ENCODE measurements around the gene ARFGAP3.

The ARFGAP3 gene, protein sequence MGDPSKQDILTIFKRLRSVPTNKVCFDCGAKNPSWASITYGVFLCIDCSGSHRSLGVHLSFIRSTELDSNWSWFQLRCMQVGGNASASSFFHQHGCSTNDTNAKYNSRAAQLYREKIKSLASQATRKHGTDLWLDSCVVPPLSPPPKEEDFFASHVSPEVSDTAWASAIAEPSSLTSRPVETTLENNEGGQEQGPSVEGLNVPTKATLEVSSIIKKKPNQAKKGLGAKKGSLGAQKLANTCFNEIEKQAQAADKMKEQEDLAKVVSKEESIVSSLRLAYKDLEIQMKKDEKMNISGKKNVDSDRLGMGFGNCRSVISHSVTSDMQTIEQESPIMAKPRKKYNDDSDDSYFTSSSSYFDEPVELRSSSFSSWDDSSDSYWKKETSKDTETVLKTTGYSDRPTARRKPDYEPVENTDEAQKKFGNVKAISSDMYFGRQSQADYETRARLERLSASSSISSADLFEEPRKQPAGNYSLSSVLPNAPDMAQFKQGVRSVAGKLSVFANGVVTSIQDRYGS

DNA sequence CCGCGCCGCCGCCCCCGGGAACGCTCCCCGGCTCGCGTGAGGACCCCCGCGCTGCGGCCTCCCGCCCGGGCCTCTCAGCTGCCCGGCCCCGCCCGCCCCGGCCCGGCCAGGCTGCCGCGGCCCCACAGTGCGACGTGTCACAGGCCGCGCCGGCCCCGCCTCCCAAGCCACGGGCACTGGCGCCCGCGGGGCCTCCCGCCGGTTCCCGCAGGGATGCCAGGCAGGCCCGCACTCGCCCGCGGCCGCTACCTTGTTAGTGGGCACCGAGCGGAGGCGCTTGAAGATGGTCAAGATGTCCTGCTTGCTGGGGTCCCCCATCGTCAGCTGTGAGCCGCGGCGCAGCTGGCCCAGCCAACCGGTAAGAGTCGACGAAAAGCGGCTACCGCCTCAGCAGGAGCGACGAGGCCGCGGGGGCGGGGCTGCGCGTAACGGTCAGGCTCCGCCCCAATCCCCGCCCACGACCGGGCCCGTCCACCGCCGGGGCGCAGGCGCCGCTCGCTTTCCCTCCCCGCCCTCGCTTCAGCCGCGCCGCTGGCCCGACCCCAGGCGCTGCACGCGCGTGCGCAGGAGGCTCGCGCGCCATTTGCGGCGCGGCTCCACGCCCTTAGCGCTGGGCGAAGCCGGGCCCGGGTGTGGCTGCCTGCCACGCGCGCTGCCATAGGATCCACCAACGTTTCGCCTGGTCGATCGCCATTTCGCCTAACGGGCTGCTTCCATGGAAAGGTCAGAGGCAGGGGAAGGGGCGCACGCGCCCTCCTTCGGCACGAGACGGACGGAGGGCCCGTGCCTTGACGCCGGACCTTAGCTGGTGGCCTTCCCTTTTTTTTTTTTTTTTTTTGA is at the start of gene ARFGAP3:
Gene ARFGAP3 (minus strand): TSS at position 409 of the 840 bp plus-strand sequence. CDS start 91 bp downstream, at position 318.
- DNase-seq (ENCODE audit: low read depth in 2 of 2), result peak; percentile 89 to 97

DNA sequence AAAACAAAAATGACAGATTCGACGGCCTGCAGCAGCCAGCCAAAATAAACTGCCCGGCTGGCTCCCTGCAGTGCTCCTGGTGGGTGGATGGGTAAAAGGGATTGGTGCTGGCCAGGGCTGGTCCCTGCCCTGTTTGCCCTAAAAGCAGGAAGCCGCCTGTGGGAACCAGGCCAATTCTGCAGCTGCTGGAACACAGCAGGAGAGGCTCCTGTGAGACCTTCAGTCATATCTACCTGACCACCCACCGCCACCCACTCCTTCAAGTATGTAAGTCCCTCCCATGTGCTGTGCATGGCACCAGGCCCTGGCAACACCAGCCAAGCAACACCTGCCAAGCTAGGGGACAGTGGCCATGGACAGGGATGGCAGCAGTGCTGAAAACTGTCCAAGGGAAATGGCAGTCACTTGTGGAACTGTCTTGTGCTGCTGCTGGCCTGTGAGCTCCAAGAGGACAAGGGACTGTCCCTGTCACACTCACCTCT is 48.7 kb upstream of the ARFGAP3 start:
- DNase-seq (ENCODE audit: low read depth in 2 of 2), result no peak

DNA sequence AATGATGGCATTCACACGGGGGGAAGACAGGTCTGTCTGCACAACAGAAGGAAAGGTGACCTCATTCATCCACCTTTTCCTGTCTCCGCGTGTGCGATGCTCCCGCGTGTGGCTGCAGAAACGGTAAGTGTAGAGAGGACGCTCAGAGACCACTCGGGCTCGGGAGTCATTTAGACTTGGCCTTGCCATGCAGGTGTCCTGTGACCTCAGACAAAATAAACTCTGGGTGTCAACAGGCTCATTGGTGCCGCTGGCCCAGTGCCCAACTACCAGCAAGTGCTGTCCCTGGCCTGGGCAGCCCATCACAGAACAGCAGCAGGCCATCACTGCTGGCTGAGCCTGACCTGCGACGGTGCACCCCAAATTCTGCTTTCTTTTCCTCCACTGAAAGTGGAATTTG is 48.1 kb upstream of the ARFGAP3 start:
- no peak for DNase-seq (ENCODE audit: low read depth in 2 of 2)

DNA sequence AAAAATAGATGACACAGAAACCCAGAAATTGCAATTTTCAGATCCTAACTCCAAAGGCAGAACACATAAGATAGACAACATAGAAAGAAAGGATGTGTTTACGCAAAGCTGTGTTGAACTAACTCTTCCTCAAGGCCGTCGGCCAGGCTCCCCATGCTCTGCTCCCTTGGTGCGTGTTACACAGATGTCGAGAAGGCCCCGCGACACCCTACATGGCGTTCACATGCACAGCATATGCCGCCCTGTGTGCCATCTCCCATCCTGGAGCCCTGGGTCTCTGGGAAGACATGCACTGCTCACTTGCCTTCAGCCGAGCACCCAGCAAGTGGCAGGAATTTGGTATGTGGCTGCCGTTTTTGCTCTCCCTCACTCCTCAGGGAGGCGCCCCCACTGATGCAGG is 47.0 kb upstream of the ARFGAP3 start:
- no peak for DNase-seq (ENCODE audit: low read depth in 2 of 2)

DNA sequence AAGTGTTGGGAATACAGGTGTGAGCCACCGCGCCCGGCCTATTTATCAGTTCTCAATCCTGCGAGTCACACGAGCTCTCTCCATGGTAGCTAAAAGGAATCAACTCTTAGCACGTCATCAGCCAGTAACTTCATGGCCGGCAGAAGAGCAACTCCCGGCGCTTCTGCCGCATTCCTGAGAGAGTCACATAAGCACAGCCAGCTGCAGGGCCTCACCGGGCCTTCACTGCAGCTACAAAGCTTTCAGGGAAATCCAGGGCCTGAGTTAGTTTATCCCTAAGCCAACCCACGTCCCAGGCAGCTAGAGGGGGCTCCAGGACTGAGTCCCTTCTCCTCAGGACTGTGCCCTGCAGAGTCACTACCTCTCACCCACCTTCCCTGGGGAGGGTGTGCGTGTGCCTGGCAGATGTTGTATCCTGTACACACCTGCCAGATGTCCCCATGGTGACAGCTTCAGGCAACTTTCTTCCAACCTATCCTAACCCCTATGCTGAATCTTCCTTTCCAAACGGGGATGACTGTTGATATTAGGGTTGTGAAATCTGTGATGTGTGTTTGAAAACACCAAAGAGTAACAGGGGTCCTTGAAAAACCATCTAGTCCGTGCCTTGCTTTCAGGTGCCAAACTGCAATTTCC is 45.9 kb upstream of the ARFGAP3 start:
- DNase-seq (ENCODE audit: low read depth in 2 of 2), result no peak

DNA sequence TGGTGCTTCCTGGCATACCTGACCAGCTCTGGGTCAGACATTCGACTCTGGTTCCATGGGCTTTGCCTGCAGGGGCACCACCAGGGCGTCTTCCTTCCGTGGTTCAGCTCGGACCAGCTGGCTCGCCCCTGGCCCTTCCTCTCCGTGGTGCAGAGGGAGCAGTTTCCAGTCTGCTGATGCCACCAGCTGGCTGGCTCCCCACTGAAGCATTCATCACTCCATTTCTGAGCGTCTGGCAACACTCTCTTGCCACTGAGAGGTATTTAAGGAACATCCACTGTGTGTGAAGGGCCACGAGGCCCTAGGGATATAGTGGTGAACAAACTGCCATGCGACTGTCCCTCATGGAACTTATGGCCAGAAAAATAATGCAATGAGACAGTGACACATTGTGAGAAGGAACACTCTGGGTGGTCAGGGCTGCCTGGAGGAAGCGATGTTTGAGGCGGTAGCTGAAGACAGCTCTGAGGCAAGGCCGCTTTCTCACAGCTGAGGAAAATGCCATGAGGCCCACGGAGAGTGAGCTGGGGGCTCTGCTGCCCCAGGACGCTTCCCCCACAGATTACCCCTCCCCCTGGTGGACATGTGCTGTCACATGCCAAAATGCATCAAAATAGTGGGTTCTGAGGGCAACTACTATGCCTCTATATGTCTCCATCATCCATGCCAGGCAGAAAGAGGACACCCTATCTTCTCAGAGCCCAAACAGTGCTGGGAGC is 44.9 kb upstream of the ARFGAP3 start:
- no peak for DNase-seq (ENCODE audit: low read depth in 2 of 2)

DNA sequence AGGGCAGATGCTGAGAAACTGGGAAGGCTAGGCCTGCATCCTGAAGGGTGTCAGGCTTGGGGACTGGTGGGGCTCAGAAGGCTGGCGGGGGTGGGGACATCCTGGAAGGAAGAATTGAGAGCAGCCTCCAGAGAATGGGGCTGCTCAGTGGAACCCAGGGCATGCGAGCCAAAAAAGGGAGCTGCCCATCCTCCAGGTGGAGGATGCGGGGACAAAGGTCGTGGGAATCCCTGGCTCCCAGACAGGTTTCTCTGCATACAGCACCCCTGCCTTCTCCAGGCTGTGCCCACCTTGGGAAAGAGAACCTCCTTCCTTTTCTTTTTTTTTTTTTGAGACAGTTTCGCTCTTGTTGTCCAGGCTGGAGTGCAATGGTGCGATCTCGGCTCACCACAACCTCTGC is 40.9 kb upstream of the ARFGAP3 start:
- no peak for DNase-seq (ENCODE audit: low read depth in 2 of 2)

DNA sequence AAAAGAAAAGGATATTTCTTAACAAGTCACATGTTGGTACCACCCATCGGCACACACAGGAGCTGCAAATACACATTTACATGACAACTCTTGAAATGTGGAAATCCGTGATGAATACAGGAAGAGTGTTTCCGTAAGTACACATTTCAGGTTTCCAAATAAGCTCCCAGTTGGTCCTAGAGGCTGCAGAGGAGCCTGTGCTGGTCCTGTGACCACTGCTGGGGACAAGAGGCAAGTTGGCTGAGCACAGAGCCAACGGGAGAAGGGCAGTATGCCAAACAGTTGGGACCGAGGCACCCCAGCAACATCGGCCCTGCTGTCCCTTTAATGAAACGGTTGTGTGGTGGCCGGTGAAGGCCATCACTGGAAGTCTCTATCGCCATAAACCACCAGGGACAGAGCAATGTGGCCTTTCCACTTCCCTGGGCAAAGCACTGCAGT is 38.5 kb upstream of the ARFGAP3 start:
- no peak for DNase-seq (ENCODE audit: low read depth in 2 of 2)

DNA sequence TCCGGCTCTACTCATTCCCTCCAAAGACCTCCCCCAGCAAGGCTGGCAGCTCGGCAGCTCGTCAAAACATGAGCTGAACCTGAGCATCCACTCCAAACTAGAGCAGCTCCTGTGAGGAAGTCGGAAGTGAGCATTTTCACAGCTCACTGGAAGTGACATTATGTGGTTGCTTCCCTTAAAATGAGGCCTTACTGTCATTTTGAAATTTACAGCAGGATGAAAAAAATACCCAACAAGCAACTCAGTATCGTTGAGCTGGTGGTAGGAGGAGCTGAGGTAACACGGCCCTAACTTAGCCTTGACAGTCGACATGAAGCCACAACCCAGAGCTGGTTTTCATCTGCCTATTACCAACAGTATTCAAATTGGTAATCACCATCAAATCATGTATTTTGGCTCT is 38.0 kb upstream of the ARFGAP3 start:
- no peak for DNase-seq (ENCODE audit: low read depth in 2 of 2)

DNA sequence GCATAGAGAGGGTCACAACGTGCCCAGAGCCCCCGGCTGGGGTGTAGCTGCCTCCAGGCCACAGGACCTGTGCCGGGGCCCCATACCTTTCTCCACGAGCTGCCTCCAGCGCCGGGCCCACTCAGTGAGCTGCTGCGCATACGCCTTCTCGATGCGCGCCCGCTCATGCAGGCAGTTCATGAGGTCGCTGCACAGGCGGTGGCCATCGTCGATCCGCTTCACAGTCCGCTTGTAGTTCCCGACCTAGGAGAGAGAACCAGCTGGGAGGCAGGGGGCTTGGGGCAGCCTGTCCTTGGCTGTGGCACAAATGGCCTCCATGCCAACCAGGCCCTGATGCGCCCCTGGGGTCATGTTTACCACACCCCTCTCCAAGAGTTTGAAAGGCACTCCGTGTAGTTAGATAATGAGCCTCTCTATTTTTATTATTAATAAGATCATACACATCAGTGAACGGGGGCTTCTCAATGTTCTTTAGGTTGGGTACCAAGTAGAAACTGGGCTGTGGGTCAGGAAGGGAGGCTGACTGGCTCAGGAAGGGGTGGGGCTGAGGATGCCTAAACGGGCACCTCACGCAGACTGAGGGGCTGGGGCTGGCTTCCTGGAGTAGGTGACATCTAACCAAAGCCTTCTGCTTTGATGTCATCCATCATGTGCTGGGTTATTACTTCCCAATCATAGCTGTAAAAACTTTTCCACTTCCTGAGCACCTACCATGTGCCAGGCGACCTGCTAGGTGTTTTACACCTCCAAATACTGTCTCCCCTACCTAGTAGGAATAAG is 36.5 kb upstream of the ARFGAP3 start:
- no peak for DNase-seq (ENCODE audit: low read depth in 2 of 2)

DNA sequence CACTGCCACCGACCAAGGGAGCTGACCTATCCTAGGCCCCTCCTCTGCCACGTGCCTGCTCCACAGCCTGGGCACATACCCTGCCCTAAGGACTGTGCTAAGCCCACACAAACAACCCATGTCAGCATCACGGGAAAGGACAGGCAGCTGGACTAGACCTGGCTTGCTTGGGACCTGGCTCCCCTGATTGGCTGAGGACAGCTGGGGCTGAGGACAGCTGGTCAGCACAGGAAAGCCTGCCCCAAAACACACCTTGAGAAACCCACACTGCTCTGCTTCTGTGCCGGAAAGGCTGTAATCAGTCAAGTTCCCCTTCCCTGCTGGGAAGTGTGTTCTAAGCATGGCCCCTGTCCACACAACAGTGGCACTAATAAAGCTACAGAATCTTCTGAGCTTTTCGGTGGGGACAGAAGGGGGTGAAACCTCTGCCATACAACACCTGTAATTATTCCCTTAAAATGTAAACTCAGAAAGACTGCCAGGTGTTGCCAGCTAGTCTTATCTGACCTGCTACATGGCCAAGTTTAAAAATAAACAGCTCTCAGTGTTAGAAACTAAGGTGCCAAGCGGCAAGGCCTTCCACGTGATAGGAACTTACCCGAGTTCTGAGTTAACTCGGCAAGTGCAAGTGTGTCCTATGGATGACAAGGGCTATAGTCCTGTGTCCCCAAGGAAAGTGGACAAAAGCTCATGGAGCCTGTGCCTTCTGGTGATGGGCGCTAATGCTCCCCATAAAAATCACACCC is 35.7 kb upstream of the ARFGAP3 start:
- DNase-seq (ENCODE audit: low read depth in 2 of 2), result no peak

DNA sequence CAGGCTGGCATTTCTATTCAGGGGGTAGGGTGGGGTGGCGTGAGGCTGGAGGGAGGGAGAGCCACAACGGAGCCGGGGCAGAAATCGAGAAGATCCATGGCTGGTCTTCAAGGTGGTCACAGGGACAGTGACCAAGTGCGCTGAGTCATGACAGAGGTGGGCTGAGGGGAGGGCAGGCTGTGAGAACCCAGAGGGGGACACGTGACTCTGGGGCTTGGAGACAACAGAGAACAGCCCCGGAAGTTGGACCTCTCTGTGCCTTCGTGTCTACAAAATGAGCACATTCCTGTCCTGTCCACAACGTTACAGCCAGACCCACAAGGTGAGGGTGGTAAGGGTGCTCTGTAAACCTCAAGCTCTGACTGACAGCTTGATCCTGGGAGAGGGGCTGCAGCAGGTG is 35.1 kb upstream of the ARFGAP3 start:
- no peak for DNase-seq (ENCODE audit: low read depth in 2 of 2)

DNA sequence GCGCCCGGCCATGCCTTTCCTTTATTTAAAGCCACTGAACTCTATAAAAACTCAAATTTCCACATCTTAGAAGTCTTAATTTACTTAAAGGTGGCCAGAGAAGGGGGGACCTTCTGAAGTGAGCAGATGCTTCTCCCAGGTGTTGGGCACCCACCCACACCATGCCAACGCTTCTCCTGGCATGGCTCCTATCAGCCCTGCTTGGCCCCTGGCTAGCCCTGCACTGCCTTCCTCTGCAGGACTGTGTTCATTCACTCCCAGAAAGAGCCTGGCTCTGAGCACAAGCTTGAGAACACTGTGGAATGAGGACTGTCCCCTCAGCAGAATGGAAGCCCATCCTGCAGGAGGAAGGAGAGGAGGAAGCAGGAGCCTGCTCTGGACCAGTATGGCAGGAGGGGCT is 34.6 kb upstream of the ARFGAP3 start:
- DNase-seq (ENCODE audit: low read depth in 2 of 2), result no peak

DNA sequence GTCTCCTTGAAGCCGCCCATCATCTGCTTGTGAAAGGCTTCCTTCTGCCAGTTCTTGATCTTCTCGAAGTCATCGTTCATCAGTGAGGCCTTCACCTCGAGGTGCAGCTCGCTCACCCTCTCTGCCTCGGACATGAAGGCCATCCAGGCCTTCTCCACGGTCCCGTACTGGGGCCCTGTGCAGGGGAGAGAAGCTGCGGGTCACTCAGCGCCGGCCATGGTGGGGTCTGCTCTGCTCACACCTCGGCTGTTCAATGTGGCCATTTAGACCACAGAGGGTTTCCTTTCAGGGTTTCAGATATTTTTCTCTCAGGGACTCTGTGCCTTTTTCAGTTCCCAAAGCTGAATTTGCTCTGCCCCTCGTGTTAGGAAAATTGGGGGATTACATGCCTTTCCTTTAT is 33.9 kb upstream of the ARFGAP3 start:
- no peak for DNase-seq (ENCODE audit: low read depth in 2 of 2)

DNA sequence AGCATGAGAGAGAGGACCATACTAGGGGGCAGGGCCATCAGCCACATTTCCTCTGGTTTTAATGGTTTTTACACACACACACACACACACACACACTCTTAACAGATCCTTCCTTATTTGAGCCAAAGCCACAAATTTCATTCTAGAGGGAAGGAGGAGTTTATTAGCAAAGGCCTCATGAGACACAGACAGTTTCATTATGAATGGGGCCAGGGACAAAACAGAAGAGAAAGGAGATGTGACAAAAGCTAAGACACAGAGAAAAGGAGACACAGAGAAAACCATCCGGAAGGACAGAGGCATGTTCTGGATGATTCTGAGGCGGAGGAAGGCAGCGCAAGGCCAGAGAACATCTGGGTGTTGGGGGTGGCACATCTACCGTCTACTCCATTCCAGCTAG is 32.2 kb upstream of the ARFGAP3 start:
- no peak for DNase-seq (ENCODE audit: low read depth in 2 of 2)

DNA sequence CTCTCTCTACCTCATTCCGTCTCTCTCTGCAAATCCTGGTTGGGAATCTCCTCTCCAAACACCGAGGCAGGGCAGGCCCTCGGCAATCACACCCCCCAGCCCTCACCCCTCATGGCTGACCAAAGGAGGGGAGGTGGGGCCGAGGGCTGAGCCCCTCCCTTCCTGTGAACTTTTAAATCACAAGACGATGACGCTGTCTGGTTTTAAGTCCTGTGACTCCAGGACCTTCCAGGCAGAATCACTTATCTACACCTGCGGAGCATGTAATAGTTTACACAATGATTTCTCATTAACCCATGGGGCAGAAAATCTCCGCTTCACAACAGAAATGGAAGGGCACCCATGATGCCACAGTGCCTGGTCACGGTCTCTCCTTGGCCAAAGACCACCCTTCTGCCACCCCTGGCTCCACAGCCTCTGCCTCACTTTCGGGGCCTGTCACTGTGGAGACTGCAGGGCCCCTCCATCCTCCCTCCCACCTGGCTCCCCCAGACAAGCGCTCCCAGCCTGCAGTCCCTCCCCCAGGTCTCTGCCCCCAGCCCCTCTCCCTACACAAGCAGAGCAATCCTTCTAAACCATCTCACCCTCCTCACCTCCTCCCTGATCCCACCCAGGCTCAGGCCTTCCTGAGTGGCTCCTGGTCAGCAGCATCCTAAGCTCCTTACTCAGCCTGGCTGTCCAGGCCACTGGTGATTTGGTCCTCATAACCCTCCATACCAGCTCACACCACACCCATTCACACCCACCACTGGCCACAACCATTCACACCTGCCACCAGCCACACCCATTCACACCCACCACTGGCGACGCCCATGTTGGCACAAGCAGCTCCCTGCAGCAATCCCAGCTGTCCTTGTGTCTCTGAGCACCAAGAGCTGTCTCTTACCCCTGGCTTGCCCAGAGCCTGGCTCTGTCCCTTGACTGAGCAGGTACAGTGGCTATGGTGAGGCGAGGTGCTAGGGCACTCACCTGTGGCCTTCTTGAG is 30.7 kb upstream of the ARFGAP3 start:
- DNase-seq (ENCODE audit: low read depth in 2 of 2), result no peak

DNA sequence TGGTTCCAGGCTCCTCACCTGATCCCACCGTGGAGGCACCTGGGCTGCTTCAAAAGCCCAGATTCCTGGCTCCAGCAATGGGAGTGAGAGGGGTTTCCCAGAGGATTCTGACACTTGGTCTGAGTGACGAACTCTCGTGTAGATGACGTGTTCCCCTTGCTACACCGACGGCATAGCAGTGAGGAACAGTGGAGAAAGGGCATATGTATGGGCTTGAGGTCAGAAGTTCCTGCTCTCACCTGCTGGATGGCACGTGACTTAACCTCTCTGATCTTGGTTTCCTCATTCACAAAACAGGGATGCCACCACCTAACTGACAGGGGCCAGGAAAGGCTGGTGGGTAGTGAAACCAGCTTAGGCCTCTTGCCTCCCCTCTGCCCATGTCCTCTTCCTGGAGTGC is 30.0 kb upstream of the ARFGAP3 start:
- DNase-seq (ENCODE audit: low read depth in 2 of 2), result no peak

DNA sequence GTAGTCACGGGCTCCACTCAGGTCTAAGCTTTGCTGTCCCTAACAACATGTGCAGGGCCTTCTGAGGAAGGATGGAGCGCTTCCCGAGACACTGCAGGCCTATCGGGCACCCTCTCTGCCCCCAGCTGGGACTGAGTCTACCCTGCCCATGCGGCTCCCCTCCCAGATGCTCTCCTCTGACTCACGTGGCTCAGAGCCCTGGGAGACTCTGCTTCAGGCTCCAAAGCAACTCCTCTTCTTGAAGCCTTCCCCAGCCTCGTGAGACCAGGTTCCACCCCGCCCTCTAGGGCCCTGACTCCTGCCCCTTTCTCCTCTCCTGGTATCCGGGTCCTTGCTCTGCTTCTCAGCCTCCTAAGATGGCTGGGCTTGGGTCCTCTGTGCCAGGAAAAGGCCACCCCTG is 28.4 kb upstream of the ARFGAP3 start:
- no peak for DNase-seq (ENCODE audit: low read depth in 2 of 2)

All from stimulated activated CD8-positive, alpha-beta memory T cell treated with anti-CD3 and anti-CD28 coated beads, Interleukin-2, amount 100 ng/mL, for 48 hours (primary cell).